Mesenchymal stem cell (in vitro differentiated cells and primary cell): ENCODE results near the gene MOV10L1.
A peak's percentile ranks its signal among the peaks of the same experiment; 100 is the strongest.

ENCODE experiments used
- DNase-seq: peaks from one replicate; pipeline ENCODE4 v3.0.0-alpha.2; 2013
- H2AFZ ChIP-seq: one replicate; pipeline ENCODE4 v1.6.1; 2013; ENCODE audit warnings: low read depth, mild to moderate bottlenecking, control low read depth, inconsistent platforms, low read length, moderate library complexity
- H2AK5ac ChIP-seq: 2 replicates; pipeline ENCODE4 v1.6.1; 2013; ENCODE audit warnings: low read length, moderate library complexity, mild to moderate bottlenecking, inconsistent platforms; ENCODE audit not compliant: severe bottlenecking
- H2BK120ac ChIP-seq: one replicate; pipeline ENCODE4 v1.6.1; 2013; ENCODE audit warnings: low read depth, mild to moderate bottlenecking, inconsistent platforms, low read length, moderate library complexity
- H2BK12ac ChIP-seq, 2 experiments: one replicate each; pipeline ENCODE4 v1.6.1; 2013; ENCODE audit warnings: inconsistent platforms in 2 of 2, low read length in 2 of 2, mild to moderate bottlenecking in 2 of 2, moderate library complexity in 2 of 2, control low read depth in 1 of 2
- H2BK15ac ChIP-seq: one replicate; pipeline ENCODE4 v1.6.1; 2013; ENCODE audit warnings: mild to moderate bottlenecking, low read depth, inconsistent platforms; ENCODE audit not compliant: poor library complexity, severe bottlenecking
- H2BK5ac ChIP-seq: 2 replicates; pipeline ENCODE4 v1.6.1; 2013; ENCODE audit warnings: low read depth, mild to moderate bottlenecking, low read length, control low read depth, inconsistent platforms; ENCODE audit not compliant: poor library complexity, severe bottlenecking
- H3K14ac ChIP-seq, 2 experiments: one replicate each; pipeline ENCODE4 v1.6.1; 2013; ENCODE audit warnings: inconsistent platforms in 2 of 2, low read length in 2 of 2, control low read depth in 1 of 2, mild to moderate bottlenecking in 1 of 2, moderate library complexity in 1 of 2
- H3K18ac ChIP-seq, 2 experiments: one replicate each; pipeline ENCODE4 v1.6.1; 2013; ENCODE audit warnings: inconsistent platforms in 2 of 2, low read length in 2 of 2, control low read depth in 1 of 2, low read depth in 1 of 2, mild to moderate bottlenecking in 1 of 2
- H3K23ac ChIP-seq, 2 experiments: one replicate each; pipeline ENCODE4 v1.6.1; 2013; ENCODE audit warnings: inconsistent platforms in 2 of 2, low read length in 2 of 2, mild to moderate bottlenecking in 2 of 2, moderate library complexity in 2 of 2, control low read depth in 1 of 2
- H3K27ac ChIP-seq: 2 replicates; pipeline ENCODE4 v1.5.1; 2013; ENCODE audit warnings: mild to moderate bottlenecking, moderate library complexity, low read length, control low read depth, inconsistent platforms; ENCODE audit not compliant: poor library complexity, severe bottlenecking
- H3K27me3 ChIP-seq, 2 experiments: 2 replicates each; pipeline versions ENCODE4 v1.6.1 to v1.7.0; 2013; ENCODE audit warnings: low read length in 2 of 2, mild to moderate bottlenecking in 2 of 2, moderate library complexity in 2 of 2, control low read depth in 1 of 2, inconsistent platforms in 1 of 2; ENCODE audit not compliant: control insufficient read depth in 1 of 2, insufficient read depth in 1 of 2
- H3K36me3 ChIP-seq, 2 experiments: 2 replicates each; pipeline versions ENCODE4 v1.6.1 to v1.7.0; 2013; ENCODE audit warnings: low read length in 2 of 2, control low read depth in 1 of 2, inconsistent platforms in 1 of 2, low read depth in 1 of 2, mild to moderate bottlenecking in 1 of 2; ENCODE audit not compliant: insufficient read depth in 2 of 2, control insufficient read depth in 1 of 2
- H3K4ac ChIP-seq, 2 experiments: one replicate each; pipeline ENCODE4 v1.6.1; 2013; ENCODE audit warnings: inconsistent platforms in 2 of 2, low read length in 2 of 2, mild to moderate bottlenecking in 2 of 2, moderate library complexity in 2 of 2, control low read depth in 1 of 2, low read depth in 1 of 2
- H3K4me1 ChIP-seq: 2 replicates; pipeline ENCODE4 v1.6.1; 2013; ENCODE audit warnings: low read depth, low read length, control low read depth; ENCODE audit not compliant: control insufficient read depth, insufficient read depth
- H3K4me2 ChIP-seq: 2 replicates; pipeline ENCODE4 v1.6.1; 2013; ENCODE audit warnings: low read length, mild to moderate bottlenecking, inconsistent platforms; ENCODE audit not compliant: poor library complexity, severe bottlenecking
- H3K4me3 ChIP-seq, 2 experiments: 2 replicates each; pipeline versions ENCODE4 v1.5.1 to v1.7.0; 2013; ENCODE audit warnings: low read length in 2 of 2, mild to moderate bottlenecking in 2 of 2, control low read depth in 1 of 2, low read depth in 1 of 2; ENCODE audit not compliant: insufficient read depth in 1 of 2
- H3K79me1 ChIP-seq: replicated peaks from 2 replicates; pipeline ENCODE4 v1.6.1; 2013; ENCODE audit warnings: mild to moderate bottlenecking, control low read depth, low read length, inconsistent platforms; ENCODE audit not compliant: poor library complexity, severe bottlenecking
- H3K9ac ChIP-seq: 2 replicates; pipeline ENCODE4 v1.7.0; 2013; ENCODE audit warnings: mild to moderate bottlenecking, low read length, moderate library complexity
- H3K9me3 ChIP-seq: 2 replicates; pipeline ENCODE4 v1.7.0; 2013; ENCODE audit warnings: mild to moderate bottlenecking, low read length; ENCODE audit not compliant: control insufficient read depth
- H4K8ac ChIP-seq: one replicate; pipeline ENCODE4 v1.6.1; 2013; ENCODE audit warnings: inconsistent platforms, mild to moderate bottlenecking, low read length, moderate library complexity
- H4K91ac ChIP-seq: one replicate; pipeline ENCODE4 v1.6.1; 2013; ENCODE audit warnings: mild to moderate bottlenecking, low read length, inconsistent platforms
- WGBS: methylation state at CpG from one replicate; pipeline ENCODE4 v1.1.7; 2013; ENCODE audit warnings: mixed read lengths; 5-methylcytosine and 5-hydroxymethylcytosine counted together

The MOV10L1 gene

DNA sequence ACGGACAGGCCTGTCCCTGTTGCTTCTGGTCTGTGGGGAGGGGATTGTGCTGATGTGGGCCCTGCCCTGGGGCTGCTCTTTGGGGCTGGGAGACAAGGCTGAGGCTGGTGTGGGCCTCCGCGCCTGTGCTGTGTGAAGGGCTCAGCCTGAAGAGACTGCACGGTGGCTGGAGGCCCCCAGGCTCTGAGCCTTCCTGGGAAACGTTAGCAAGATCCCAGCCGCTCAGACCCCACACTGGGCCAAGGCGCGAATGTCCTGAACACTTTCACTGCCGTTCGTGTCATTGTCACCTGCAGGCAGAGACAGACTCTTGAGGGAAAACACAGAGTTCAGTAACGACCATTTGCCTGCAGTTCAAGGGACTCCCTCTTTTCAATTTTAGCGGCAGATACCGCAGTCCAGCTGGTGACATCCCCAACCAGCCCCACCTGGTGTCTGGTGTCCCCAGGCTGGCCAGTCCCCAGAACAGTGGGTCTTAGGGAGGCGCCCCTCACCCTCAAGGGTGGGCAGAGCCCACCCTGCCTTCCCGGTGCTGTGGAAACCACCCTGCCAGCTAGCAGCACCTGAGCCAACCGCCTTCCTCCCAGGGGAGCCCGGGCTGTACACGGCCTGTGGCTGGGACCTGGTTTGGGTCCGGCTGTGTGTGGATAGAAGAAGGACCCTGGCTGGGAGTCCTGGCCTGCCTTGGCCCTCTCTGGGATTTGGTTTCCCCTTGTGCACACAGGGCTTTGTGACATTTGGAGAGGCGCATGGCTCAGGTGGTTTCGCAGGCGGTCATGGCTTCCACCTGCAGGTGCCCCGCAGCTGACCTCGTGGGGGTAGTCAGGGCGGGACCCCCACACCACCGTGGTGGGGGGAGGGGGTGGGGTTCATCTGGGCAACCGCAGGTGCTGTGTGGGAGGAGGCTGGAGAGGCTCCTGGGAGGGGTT, 86.4 kb downstream of the MOV10L1 start:
- no peak overlapping the region for H3K4me2 ChIP-seq
- DNase-seq, result no peak
- H3K23ac ChIP-seq, result no peak overlapping the region
- no peak overlapping the region for H2AFZ ChIP-seq
- H3K9ac ChIP-seq, result no peak overlapping the region
- H2AK5ac ChIP-seq, result no peak overlapping the region
- no peak overlapping the region for H4K8ac ChIP-seq
- H3K18ac ChIP-seq, result no peak overlapping the region
- no peak overlapping the region for H3K14ac ChIP-seq
- no peak overlapping the region for H4K91ac ChIP-seq
- H2BK120ac ChIP-seq, result no peak overlapping the region
- H3K27ac ChIP-seq, result no peak overlapping the region
- no peaks in the 10 kb centered on the region for H3K36me3 ChIP-seq
- H3K27me3 ChIP-seq, result peaks cover 8 to 65% of the 10 kb centered on the region in 2 experiments
- H3K4me3 ChIP-seq, result no peak overlapping the region
- no peaks in the 10 kb centered on the region for H3K79me1 ChIP-seq
- no peak overlapping the region for H2BK5ac ChIP-seq
- WGBS, result 80% methylated on average over 27 of the region's 27 CpGs
- H2BK15ac ChIP-seq, result peak overlapping the region; percentile 37
- H2BK12ac ChIP-seq, result no peak overlapping the region
- H3K4me1 ChIP-seq, result no peaks in the 10 kb centered on the region
- peaks cover 3% of the 10 kb centered on the region for H3K9me3 ChIP-seq
- H3K4ac ChIP-seq, result no peak overlapping the region

DNA sequence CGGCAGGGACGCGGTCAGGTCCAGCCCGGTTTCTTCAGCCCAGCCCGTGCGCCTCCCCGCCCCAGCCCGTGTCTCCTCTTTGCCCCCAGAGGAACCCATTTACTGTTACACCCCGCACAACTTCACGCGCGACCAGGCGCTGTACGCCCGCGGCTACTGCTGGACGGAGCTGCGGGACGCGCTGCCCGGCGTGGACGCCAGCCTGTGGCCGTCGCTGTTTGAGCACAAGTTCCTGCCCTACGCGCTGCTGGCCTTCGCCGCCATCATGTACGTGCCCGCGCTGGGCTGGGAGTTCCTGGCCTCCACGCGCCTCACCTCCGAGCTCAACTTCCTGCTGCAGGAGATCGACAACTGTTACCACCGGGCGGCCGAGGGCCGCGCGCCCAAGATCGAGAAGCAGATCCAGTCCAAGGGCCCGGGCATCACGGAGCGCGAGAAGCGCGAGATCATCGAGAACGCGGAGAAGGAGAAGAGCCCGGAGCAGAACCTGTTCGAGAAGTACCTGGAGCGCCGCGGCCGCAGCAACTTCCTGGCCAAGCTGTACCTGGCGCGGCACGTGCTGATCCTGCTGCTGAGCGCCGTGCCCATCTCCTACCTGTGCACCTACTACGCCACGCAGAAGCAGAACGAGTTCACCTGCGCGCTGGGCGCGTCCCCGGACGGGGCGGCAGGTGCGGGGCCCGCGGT, 87.2 kb downstream of the MOV10L1 start:
- no peak overlapping the region for H3K27ac ChIP-seq
- H3K18ac ChIP-seq, result no peak overlapping the region
- no peak overlapping the region for H2AK5ac ChIP-seq
- no peak overlapping the region for H3K4me3 ChIP-seq
- H3K27me3 ChIP-seq, result peaks cover under 1 to 57% of the 10 kb centered on the region in 2 experiments
- no peaks in the 10 kb centered on the region for H3K36me3 ChIP-seq
- no peak overlapping the region for H2BK12ac ChIP-seq
- H3K4me2 ChIP-seq, result no peak overlapping the region
- H3K9ac ChIP-seq, result no peak overlapping the region
- H3K9me3 ChIP-seq, result peaks cover 3% of the 10 kb centered on the region
- no peak for DNase-seq
- H2BK15ac ChIP-seq, result peak overlapping the region; percentile 58
- H4K91ac ChIP-seq, result no peak overlapping the region
- no peak overlapping the region for H2BK120ac ChIP-seq
- no peak overlapping the region for H2BK5ac ChIP-seq
- no peak overlapping the region for H3K23ac ChIP-seq
- H4K8ac ChIP-seq, result no peak overlapping the region
- H2AFZ ChIP-seq, result no peak overlapping the region
- H3K14ac ChIP-seq, result no peak overlapping the region
- no peaks in the 10 kb centered on the region for H3K4me1 ChIP-seq
- H3K79me1 ChIP-seq, result no peaks in the 10 kb centered on the region
- H3K4ac ChIP-seq, result no peak overlapping the region
- 96% methylated on average over 76 of the region's 76 CpGs for WGBS

DNA sequence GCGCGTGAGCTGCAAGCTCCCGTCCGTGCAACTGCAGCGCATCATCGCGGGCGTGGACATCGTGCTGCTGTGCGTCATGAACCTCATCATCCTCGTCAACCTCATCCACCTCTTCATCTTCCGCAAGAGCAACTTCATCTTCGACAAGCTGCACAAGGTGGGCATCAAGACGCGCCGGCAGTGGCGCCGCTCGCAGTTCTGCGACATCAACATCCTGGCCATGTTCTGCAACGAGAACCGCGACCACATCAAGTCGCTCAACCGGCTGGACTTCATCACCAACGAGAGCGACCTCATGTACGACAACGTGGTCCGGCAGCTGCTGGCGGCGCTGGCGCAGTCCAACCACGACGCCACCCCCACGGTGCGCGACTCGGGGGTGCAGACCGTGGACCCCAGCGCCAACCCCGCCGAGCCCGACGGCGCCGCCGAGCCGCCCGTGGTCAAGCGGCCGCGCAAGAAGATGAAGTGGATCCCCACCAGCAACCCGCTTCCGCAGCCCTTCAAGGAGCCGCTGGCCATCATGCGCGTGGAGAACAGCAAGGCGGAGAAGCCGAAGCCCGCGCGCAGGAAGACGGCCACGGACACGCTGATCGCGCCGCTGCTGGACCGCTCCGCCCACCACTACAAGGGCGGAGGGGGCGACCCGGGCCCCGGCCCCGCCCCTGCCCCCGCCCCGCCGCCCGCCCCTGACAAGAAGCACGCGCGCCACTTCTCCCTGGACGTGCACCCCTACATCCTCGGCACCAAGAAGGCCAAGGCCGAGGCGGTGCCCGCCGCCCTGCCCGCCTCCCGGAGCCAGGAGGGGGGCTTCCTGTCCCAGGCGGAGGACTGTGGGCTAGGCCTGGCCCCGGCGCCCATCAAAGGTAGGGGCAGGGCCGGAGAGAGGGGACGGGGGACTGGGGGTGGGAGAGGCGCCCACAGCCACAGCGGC, 88.0 kb downstream of the MOV10L1 start:
- Histone ChIP-seq H3K27me3 (peaks cover 0 to 57% of the 10 kb centered on the region in 2 experiments), H2BK120ac (no peak overlapping the region), H3K4me2 (no peak overlapping the region), H3K23ac (no peak overlapping the region), H2AFZ (no peak overlapping the region), H3K14ac (no peak overlapping the region), H3K18ac (no peak overlapping the region), H2BK15ac (no peak overlapping the region), H3K4ac (no peak overlapping the region), H3K36me3 (no peaks in the 10 kb centered on the region), H4K8ac (no peak overlapping the region), H3K9ac (no peak overlapping the region), H3K4me3 (no peak overlapping the region), H2BK12ac (no peak overlapping the region), H3K27ac (no peak overlapping the region), H3K9me3 (peaks cover 3% of the 10 kb centered on the region), H3K79me1 (no peaks in the 10 kb centered on the region), H2BK5ac (no peak overlapping the region), H3K4me1 (peaks cover 1% of the 10 kb centered on the region), H2AK5ac (no peak overlapping the region), H4K91ac (no peak overlapping the region)
- WGBS, result 84% methylated on average over 89 of the region's 98 CpGs
- no peak for DNase-seq
